Measurements from ENCODE around the gene LRRC49. TPM values are rescaled to one million over a fixed set of nuclear protein-coding genes. Genes with fewer than 3 reads are reported as not detected.

The LRRC49 gene
- total RNA-seq, 1 experiment from 2014 or later: 8.3 TPM

- H3K27me3 ChIP-seq (ENCODE audit: insufficient read depth, low read length): no peaks in the 10 kb centered on the region
- no peak overlapping the region for H3K4me3 Mint-ChIP-seq
- H2BK20ac ChIP-seq (ENCODE audit: low read depth, low read length, poor library complexity, severe bottlenecking): no peak overlapping the region
- H3T11ph ChIP-seq (ENCODE audit: low read length): no peak overlapping the region
- H2AK5ac ChIP-seq (ENCODE audit: insufficient read length, low read length): no peak overlapping the region
- no peak overlapping the region for H3K9ac ChIP-seq (ENCODE audit: extremely low read depth, insufficient read length, low read length)
- no peak overlapping the region for H3K18ac ChIP-seq (ENCODE audit: insufficient read length, low read depth, low read length)
- H3K9me3 Mint-ChIP-seq: no peaks in the 10 kb centered on the region
- H4K8ac ChIP-seq (replicated peaks; ENCODE audit: insufficient read length, low read depth, low read length): no peak overlapping the region
- no peak overlapping the region for H2BK120ac ChIP-seq (ENCODE audit: low read depth, low read length, poor library complexity, severe bottlenecking)
- no peaks in the 10 kb centered on the region for H4K20me1 ChIP-seq (ENCODE audit: control insufficient read depth, insufficient read depth, insufficient read length)
- no peak overlapping the region for H3K23ac ChIP-seq (ENCODE audit: insufficient read length, low read depth, low read length)
- DNase-seq: no peak
- H3K4me1 Mint-ChIP-seq: no peaks in the 10 kb centered on the region
- H3K79me2 ChIP-seq (ENCODE audit: insufficient read depth, low read length): no peaks in the 10 kb centered on the region
- no peak overlapping the region for H3K4me2 ChIP-seq (ENCODE audit: insufficient read depth, insufficient read length, low read length)
- H2BK12ac ChIP-seq (ENCODE audit: insufficient read length, low read depth, low read length): no peak overlapping the region
- no peaks in the 10 kb centered on the region for H3K4me1 ChIP-seq (ENCODE audit: insufficient read depth, low read length)
- H3K56ac ChIP-seq (ENCODE audit: insufficient read length, low read depth, low read length): no peak overlapping the region
- H3K27ac ChIP-seq (ENCODE audit: insufficient read length, low read depth, low read length): no peak overlapping the region
- no peaks in the 10 kb centered on the region; a peak in 1 of 7 replicates for H3K36me3 Mint-ChIP-seq (ENCODE audit: insufficient read depth in 1 of 3, low read depth in 3 of 3)
- H4K91ac ChIP-seq (ENCODE audit: insufficient read length, low read depth, low read length): no peak overlapping the region
- no peaks in the 10 kb centered on the region for H3K79me1 ChIP-seq (ENCODE audit: insufficient read depth, low read depth, low read length, poor library complexity, severe bottlenecking)
- H3K23me2 ChIP-seq (ENCODE audit: insufficient read length, low read depth, low read length, poor library complexity, severe bottlenecking): no peaks in the 10 kb centered on the region
- no CpG with 5 or more reads among the region's 1 CpG for WGBS (ENCODE audit: extremely low coverage, insufficient read length, low lambda C conversion rate)
- no peaks in the 10 kb centered on the region for H3K9me3 ChIP-seq (ENCODE audit: control insufficient read depth, low read depth, low read length)
- H3K4ac ChIP-seq (ENCODE audit: low read depth, low read length): no peak overlapping the region
- H2BK5ac ChIP-seq (ENCODE audit: insufficient read length, low read length): no peak overlapping the region
- no peak overlapping the region for H2AFZ ChIP-seq (ENCODE audit: low read length)
- H2BK15ac ChIP-seq (ENCODE audit: low read depth, low read length): no peak overlapping the region
- H4K5ac ChIP-seq (ENCODE audit: insufficient read length, low read depth, low read length): no peak overlapping the region
- H3K27ac Mint-ChIP-seq: no peak overlapping the region; a peak in 1 of 7 replicates
- no peak for TF ChIP-seq CTCF (conservative IDR thresholded peaks at IDR 0.05)
- no peaks in the 10 kb centered on the region for H3K27me3 Mint-ChIP-seq (ENCODE audit: low read depth)
- H3K14ac ChIP-seq (ENCODE audit: insufficient read depth, low read length): no peak overlapping the region
These were observed 28.5 kb downstream of the LRRC49 start for GRCh38 chr15:70920981-70921696.
